Measurements from ENCODE around the gene CEP104.

CEP104 gene

GRCh38 chr1:3836421-3836820, 20.6 kb downstream of the CEP104 start:
- ATAC-seq = peak; percentile 42; the same call in 2 of the 3 replicates
- TF ChIP-seq CREB5 (CRISPR knock-in tag; IDR thresholded peaks at IDR 0.05; ENCODE audit: low read depth) (no peak), OSR1 (CRISPR knock-in tag; IDR thresholded peaks at IDR 0.05) (no peak), TCF4 (CRISPR knock-in tag; IDR thresholded peaks at IDR 0.05; ENCODE audit: borderline replicate concordance) (no peak), PPARA (CRISPR knock-in tag; IDR thresholded peaks at IDR 0.05; ENCODE audit: borderline replicate concordance) (no peak), ISL1 (CRISPR knock-in tag; IDR thresholded peaks at IDR 0.05) (no peak), TOX (CRISPR knock-in tag; IDR thresholded peaks at IDR 0.05; ENCODE audit: borderline replicate concordance) (no peak), ZNF565 (CRISPR knock-in tag; conservative IDR thresholded peaks at IDR 0.05; ENCODE audit: low read depth) (no peak), ZC3H10 (CRISPR knock-in tag; IDR thresholded peaks at IDR 0.05) (no peak), ESRRG (CRISPR knock-in tag; IDR thresholded peaks at IDR 0.05) (no peak), ARNTL (CRISPR knock-in tag; IDR thresholded peaks at IDR 0.05; ENCODE audit: borderline replicate concordance, low read depth) (no peak), RARB (CRISPR knock-in tag; IDR thresholded peaks at IDR 0.05) (no peak), ZNF8 (CRISPR knock-in tag; IDR thresholded peaks at IDR 0.05) (no peak), ZNF70 (CRISPR knock-in tag; IDR thresholded peaks at IDR 0.05) (no peak), POU6F1 (CRISPR knock-in tag; IDR thresholded peaks at IDR 0.05; ENCODE audit: borderline replicate concordance, low read depth) (no peak), PATZ1 (CRISPR knock-in tag; IDR thresholded peaks at IDR 0.05; ENCODE audit: borderline replicate concordance) (no peak), CSDC2 (CRISPR knock-in tag; IDR thresholded peaks at IDR 0.05) (no peak), BACH2 (CRISPR knock-in tag; IDR thresholded peaks at IDR 0.05; ENCODE audit: borderline replicate concordance) (no peak), CSRNP3 (CRISPR knock-in tag; IDR thresholded peaks at IDR 0.05) (no peak), SNAI2 (CRISPR knock-in tag; IDR thresholded peaks at IDR 0.05) (no peak), ZFP3 (CRISPR knock-in tag; IDR thresholded peaks at IDR 0.05) (no peak)

GRCh38 chr1:3834701-3835100, 22.3 kb downstream of the CEP104 start:
- TF ChIP-seq CREB5 (CRISPR knock-in tag; IDR thresholded peaks at IDR 0.05; ENCODE audit: low read depth) = no peak
- ATAC-seq = no peak

- peak; percentile 95 for ATAC-seq
- TF ChIP-seq TSHZ2 (CRISPR knock-in tag; IDR thresholded peaks at IDR 0.05) = peak; percentile 63
- TF ChIP-seq ZFP30 (CRISPR knock-in tag; IDR thresholded peaks at IDR 0.05) = no peak
- TF ChIP-seq TCF4 (CRISPR knock-in tag; IDR thresholded peaks at IDR 0.05; ENCODE audit: borderline replicate concordance) = peak; percentile 84
- peak; percentile 53 for TF ChIP-seq ISL1 (CRISPR knock-in tag; IDR thresholded peaks at IDR 0.05)
Observed at GRCh38 chr1:3831689-3832088, 25.3 kb downstream of the CEP104 start.
